Measurements from ENCODE around the gene POLR2C.

The POLR2C gene

GRCh38 chr16:57479205-57479975 is 16.9 kb downstream of the POLR2C start:
- Histone ChIP-seq H3K4me1 (peaks cover 3% of the 10 kb centered on the region; the same call in 1 of the 2 replicates), H3K27me3 (ENCODE audit: low read depth) (no peaks in the 10 kb centered on the region), H3K9me3 (no peaks in the 10 kb centered on the region), H3K36me3 (replicated peaks) (no peaks in the 10 kb centered on the region), H3K4me3 (peak overlapping the region; percentile 16)
- DNase-seq (ENCODE audit: low spot score in 2 of 2): peak; percentile 49 to 74
- in situ Hi-C loops (cut with MboI; ENCODE audit: low sequenced_read_pairs): no loop called here

GRCh38 chr16:57479976-57480753 is 17.7 kb downstream of the POLR2C start:
- Histone ChIP-seq H3K4me3 (peak overlapping the region; percentile 16; the same call in 1 of the 2 replicates), H3K27me3 (ENCODE audit: low read depth) (no peaks in the 10 kb centered on the region), H3K36me3 (replicated peaks) (no peaks in the 10 kb centered on the region), H3K9me3 (no peaks in the 10 kb centered on the region), H3K4me1 (peaks cover 3% of the 10 kb centered on the region; the same call in 1 of the 2 replicates)
- no peak for DNase-seq (ENCODE audit: low spot score in 2 of 2)
- in situ Hi-C loops (cut with MboI; ENCODE audit: low sequenced_read_pairs): no loop called here

GRCh38 chr16:57480754-57481230 is 18.3 kb downstream of the POLR2C start:
- DNase-seq (ENCODE audit: low spot score in 2 of 2): no peak
- Histone ChIP-seq H3K9me3 (no peaks in the 10 kb centered on the region), H3K4me1 (peaks cover 8% of the 10 kb centered on the region; the same call in 1 of the 2 replicates), H3K36me3 (replicated peaks) (no peaks in the 10 kb centered on the region), H3K27me3 (ENCODE audit: low read depth) (no peaks in the 10 kb centered on the region), H3K4me3 (no peak overlapping the region)
- in situ Hi-C loops (cut with MboI; ENCODE audit: low sequenced_read_pairs): no loop called here

GRCh38 chr16:57481421-57481820 is 18.9 kb downstream of the POLR2C start:
- Histone ChIP-seq H3K27me3 (ENCODE audit: low read depth) (no peaks in the 10 kb centered on the region), H3K9me3 (no peaks in the 10 kb centered on the region), H3K36me3 (replicated peaks) (no peaks in the 10 kb centered on the region), H3K4me1 (peaks cover 8% of the 10 kb centered on the region; the same call in 1 of the 2 replicates), H3K4me3 (no peak overlapping the region)
- no peak for DNase-seq (ENCODE audit: low spot score in 2 of 2)
- in situ Hi-C loops (cut with MboI; ENCODE audit: low sequenced_read_pairs): no loop called here

- no peak for DNase-seq (ENCODE audit: low spot score in 2 of 2)
- in situ Hi-C loops (cut with MboI; ENCODE audit: low sequenced_read_pairs): no loop called here
- Histone ChIP-seq H3K36me3 (replicated peaks) (no peaks in the 10 kb centered on the region), H3K27me3 (ENCODE audit: low read depth) (no peaks in the 10 kb centered on the region), H3K4me3 (no peak overlapping the region), H3K4me1 (peaks cover 11% of the 10 kb centered on the region; the same call in 1 of the 2 replicates), H3K9me3 (no peaks in the 10 kb centered on the region)
Measured at GRCh38 chr16:57482845-57483545, 20.5 kb downstream of the POLR2C start.

GRCh38 chr16:57483725-57484514 is 21.4 kb downstream of the POLR2C start:
- no peaks in the 10 kb centered on the region for H3K36me3 ChIP-seq (replicated peaks)
- no peak overlapping the region for H3K4me3 ChIP-seq
- no peaks in the 10 kb centered on the region for H3K27me3 ChIP-seq (ENCODE audit: low read depth)
- in situ Hi-C loops (cut with MboI; ENCODE audit: low sequenced_read_pairs): no loop called here
- peaks cover 4% of the 10 kb centered on the region; the same call in 1 of the 2 replicates for H3K9me3 ChIP-seq
- no peak for DNase-seq (ENCODE audit: low spot score in 2 of 2)
- peaks cover 11% of the 10 kb centered on the region; the same call in 1 of the 2 replicates for H3K4me1 ChIP-seq

- no peak for DNase-seq (ENCODE audit: low spot score in 2 of 2)
- Histone ChIP-seq H3K36me3 (replicated peaks) (no peaks in the 10 kb centered on the region), H3K27me3 (ENCODE audit: low read depth) (no peaks in the 10 kb centered on the region), H3K9me3 (peaks cover 4% of the 10 kb centered on the region; the same call in 1 of the 2 replicates), H3K4me3 (no peak overlapping the region), H3K4me1 (peaks cover 11% of the 10 kb centered on the region; the same call in 1 of the 2 replicates)
- in situ Hi-C loops (cut with MboI; ENCODE audit: low sequenced_read_pairs): no loop called here
Measured at GRCh38 chr16:57484515-57485005, 22.1 kb downstream of the POLR2C start.

GRCh38 chr16:57485091-57485915 is 22.8 kb downstream of the POLR2C start:
- in situ Hi-C loops (cut with MboI; ENCODE audit: low sequenced_read_pairs): no loop called here
- Histone ChIP-seq H3K27me3 (ENCODE audit: low read depth) (no peaks in the 10 kb centered on the region), H3K36me3 (replicated peaks) (no peaks in the 10 kb centered on the region), H3K9me3 (peaks cover 4% of the 10 kb centered on the region; the same call in 1 of the 2 replicates), H3K4me1 (peaks cover 7% of the 10 kb centered on the region; the same call in 1 of the 2 replicates), H3K4me3 (peak overlapping the region; percentile 48)
- DNase-seq (ENCODE audit: low spot score in 2 of 2): no peak

GRCh38 chr16:57485916-57486857 is 23.7 kb downstream of the POLR2C start, which contains the start of gene DOK4:
TSS of gene DOK4 (minus strand) at chr16:57486493. CDS start at chr16:57479507, 6,986 bp downstream.
- DNase-seq (ENCODE audit: low spot score in 2 of 2): peak; percentile 74 to 90
- no peaks in the 10 kb centered on the region for H3K36me3 ChIP-seq (replicated peaks)
- peaks cover 4% of the 10 kb centered on the region; the same call in 1 of the 2 replicates for H3K9me3 ChIP-seq
- peak within 1 kb of the TSS; percentile 48 for H3K4me3 ChIP-seq
- in situ Hi-C loops (cut with MboI; ENCODE audit: low sequenced_read_pairs): no loop called here
- H3K4me1 ChIP-seq: peaks cover 7% of the 10 kb centered on the region; the same call in 1 of the 2 replicates
- no peaks in the 10 kb centered on the region for H3K27me3 ChIP-seq (ENCODE audit: low read depth)

GRCh38 chr16:57486858-57487834 is 24.7 kb downstream of the POLR2C start:
- H3K4me3 ChIP-seq: peak overlapping the region; percentile 6; the same call in 1 of the 2 replicates
- no peak for DNase-seq (ENCODE audit: low spot score in 2 of 2)
- peaks cover 4% of the 10 kb centered on the region; the same call in 1 of the 2 replicates for H3K27me3 ChIP-seq (ENCODE audit: low read depth)
- in situ Hi-C loops (cut with MboI; ENCODE audit: low sequenced_read_pairs): no loop called here
- H3K4me1 ChIP-seq: peaks cover 7% of the 10 kb centered on the region; the same call in 1 of the 2 replicates
- no peaks in the 10 kb centered on the region for H3K36me3 ChIP-seq (replicated peaks)
- peaks cover 4% of the 10 kb centered on the region; the same call in 1 of the 2 replicates for H3K9me3 ChIP-seq
